ENCODE measurements around the gene TMPRSS9. TPM values are rescaled to one million over a fixed set of nuclear protein-coding genes. Genes with fewer than 3 reads are reported as not detected.
"Not testable (repeated sequence)": the region's sequence is repeated elsewhere in the genome, so short reads cannot be mapped to it uniquely, and the experiment has no call there.

The TMPRSS9 gene
- total RNA-seq, 4 donors from 2014 or later, result 0.19 TPM; not detected in 3

GRCh38 chr19:2457394-2458037 is 97.5 kb downstream of the TMPRSS9 start:
- peaks cover 16 to 42% (median 17%) of the 10 kb centered on the region in 3 donors for H3K4me1 ChIP-seq
- DNase-seq, result no peak

DNA sequence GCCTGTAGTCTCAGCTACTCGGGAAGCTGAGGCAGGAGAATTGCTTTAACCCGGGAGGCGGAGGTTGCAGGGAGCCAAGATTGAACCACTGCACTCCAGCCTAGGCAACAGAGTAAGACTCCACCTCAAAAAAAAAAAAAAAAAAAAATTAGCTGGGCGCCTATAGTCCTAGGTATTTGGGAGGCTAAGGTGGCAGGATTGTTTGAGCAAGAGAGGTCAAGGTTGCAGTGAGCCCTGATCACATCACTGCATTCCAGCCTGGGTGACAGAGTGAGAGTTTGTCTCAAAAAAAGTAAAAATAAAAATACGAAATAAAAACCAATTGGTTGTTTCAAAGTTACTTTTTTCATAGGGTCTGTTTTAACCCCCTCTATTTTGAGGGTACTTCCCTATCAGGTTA is 98.0 kb downstream of the TMPRSS9 start:
- Histone ChIP-seq H3K36me3 (no peaks in the 10 kb centered on the region), H3K27me3 (no peaks in the 10 kb centered on the region), H3K4me3 (no peak overlapping the region), H3K9me3 (no peaks in the 10 kb centered on the region), H3K4me1 (peaks cover 17 to 47% (median 19%) of the 10 kb centered on the region in 3 donors), H3K27ac (no peak overlapping the region)
- WGBS, 2 donors, result 96% methylated on average over 4 to 5 of the region's 5 CpGs
- intact Hi-C loops (cut with DNase I), result no loop called here
- no peak for DNase-seq
- TF ChIP-seq, protein P1, sequence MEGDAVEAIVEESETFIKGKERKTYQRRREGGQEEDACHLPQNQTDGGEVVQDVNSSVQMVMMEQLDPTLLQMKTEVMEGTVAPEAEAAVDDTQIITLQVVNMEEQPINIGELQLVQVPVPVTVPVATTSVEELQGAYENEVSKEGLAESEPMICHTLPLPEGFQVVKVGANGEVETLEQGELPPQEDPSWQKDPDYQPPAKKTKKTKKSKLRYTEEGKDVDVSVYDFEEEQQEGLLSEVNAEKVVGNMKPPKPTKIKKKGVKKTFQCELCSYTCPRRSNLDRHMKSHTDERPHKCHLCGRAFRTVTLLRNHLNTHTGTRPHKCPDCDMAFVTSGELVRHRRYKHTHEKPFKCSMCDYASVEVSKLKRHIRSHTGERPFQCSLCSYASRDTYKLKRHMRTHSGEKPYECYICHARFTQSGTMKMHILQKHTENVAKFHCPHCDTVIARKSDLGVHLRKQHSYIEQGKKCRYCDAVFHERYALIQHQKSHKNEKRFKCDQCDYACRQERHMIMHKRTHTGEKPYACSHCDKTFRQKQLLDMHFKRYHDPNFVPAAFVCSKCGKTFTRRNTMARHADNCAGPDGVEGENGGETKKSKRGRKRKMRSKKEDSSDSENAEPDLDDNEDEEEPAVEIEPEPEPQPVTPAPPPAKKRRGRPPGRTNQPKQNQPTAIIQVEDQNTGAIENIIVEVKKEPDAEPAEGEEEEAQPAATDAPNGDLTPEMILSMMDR (IDR thresholded peaks at IDR 0.05), result no peak
- TF ChIP-seq POLR2A (IDR thresholded peaks at IDR 0.05), result no peak

More at GRCh38 chr19:2457394-2458037, 97.5 kb downstream of the TMPRSS9 start:
- H3K27ac ChIP-seq, result peak overlapping the region; percentile 79 to 88 (median 84)
- 84 to 88% methylated on average over 7 to 8 of the region's 8 CpGs for WGBS, 2 donors
- H3K27me3 ChIP-seq, result no peaks in the 10 kb centered on the region
- TF ChIP-seq POLR2A (IDR thresholded peaks at IDR 0.05), result no peak
- TF ChIP-seq, protein P1 (IDR thresholded peaks at IDR 0.05), result no peak
- intact Hi-C loops (cut with DNase I), result no loop called here
- peak overlapping the region in 3 of 4 donors; percentile 97 to 100 (median 99) for H3K4me3 ChIP-seq
- no peaks in the 10 kb centered on the region for H3K36me3 ChIP-seq
- H3K9me3 ChIP-seq, result no peaks in the 10 kb centered on the region

DNA sequence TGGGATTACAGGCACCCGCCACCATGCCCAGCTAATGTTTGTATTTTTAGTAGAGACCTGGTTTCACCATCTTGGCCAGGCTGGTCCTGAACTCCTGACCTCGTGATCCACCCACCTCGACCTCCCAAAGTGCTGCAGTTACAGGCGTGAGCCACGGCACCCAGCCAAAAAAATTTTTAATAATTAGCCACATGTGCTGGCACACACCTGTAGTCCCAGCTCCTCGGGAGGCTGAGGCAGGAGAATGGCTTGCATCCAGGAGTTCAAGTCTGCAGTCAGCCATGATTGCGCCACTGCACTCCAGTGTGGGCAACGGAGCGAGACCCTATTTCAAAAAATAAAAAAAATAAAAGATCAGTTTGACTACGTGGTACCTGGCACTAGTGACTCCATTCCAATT is 98.7 kb downstream of the TMPRSS9 start:
- H3K36me3 ChIP-seq; intact Hi-C loops (cut with DNase I); H3K27me3 ChIP-seq; DNase-seq; H3K9me3 ChIP-seq; H3K27ac ChIP-seq; H3K4me3 ChIP-seq: not testable (repeated sequence)
- H3K4me1 ChIP-seq, result peaks cover 17 to 47% (median 19%) of the 10 kb centered on the region in 3 donors
- 78 to 81% methylated on average over 4 to 10 of the region's 10 CpGs for WGBS, 2 donors

DNA sequence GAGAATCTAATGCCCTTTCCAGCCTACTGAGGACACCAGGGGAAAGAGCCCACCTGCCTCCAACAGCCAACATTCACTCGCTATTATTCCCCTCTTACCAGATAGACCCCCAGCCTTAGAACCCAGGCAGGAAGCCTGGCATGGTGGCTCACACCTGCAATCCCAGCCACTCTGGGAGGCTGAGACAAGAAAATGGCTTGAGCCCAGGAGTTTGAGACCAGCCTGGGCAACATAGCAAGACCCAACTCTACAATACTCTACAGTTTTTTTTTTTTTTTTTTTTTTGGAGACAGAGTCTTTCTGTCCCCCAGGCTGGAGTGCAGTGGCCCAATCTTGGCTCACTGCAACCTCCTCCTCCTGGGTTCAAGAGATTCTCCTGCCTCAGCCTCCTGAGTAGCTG is 100.2 kb downstream of the TMPRSS9 start:
- Histone ChIP-seq H3K27ac (no peak overlapping the region), H3K4me1 (peaks cover 16 to 38% (median 17%) of the 10 kb centered on the region in 3 donors), H3K9me3 (no peaks in the 10 kb centered on the region), H3K36me3 (no peaks in the 10 kb centered on the region), H3K27me3 (no peaks in the 10 kb centered on the region), H3K4me3 (no peak overlapping the region)
- DNase-seq, result no peak
- intact Hi-C loops (cut with DNase I), result no loop called here
- TF ChIP-seq POLR2A (IDR thresholded peaks at IDR 0.05), result no peak
- TF ChIP-seq, protein P1 (IDR thresholded peaks at IDR 0.05), result no peak
- 100% methylated on average over 1 of the region's 1 CpG for WGBS, 2 donors

GRCh38 chr19:2461751-2462634 is 101.9 kb downstream of the TMPRSS9 start:
- TF ChIP-seq, protein P1 (IDR thresholded peaks at IDR 0.05), result peak in 1 of 6 experiments; percentile 17
- no peak for TF ChIP-seq POLR2A (IDR thresholded peaks at IDR 0.05)
- no peak for DNase-seq
- Histone ChIP-seq H3K4me1 (peaks cover 10 to 26% (median 10%) of the 10 kb centered on the region in 3 donors), H3K27me3 (no peaks in the 10 kb centered on the region), H3K4me3 (peak overlapping the region; percentile 42 to 83 (median 62)), H3K36me3 (no peaks in the 10 kb centered on the region), H3K27ac (peak overlapping the region in 3 of 4 donors; percentile 53 to 62 (median 56)), H3K9me3 (no peaks in the 10 kb centered on the region)
- 2 to 13% methylated on average over 11 to 18 of the region's 62 CpGs for WGBS, 2 donors
- intact Hi-C loops (cut with DNase I), result no loop called here
